H1 (cell line): ENCODE data around the gene KRT72. TPM values are rescaled to one million over a fixed set of nuclear protein-coding genes. Genes with fewer than 3 reads are reported as not detected.

ENCODE experiments used
- CTCF ChIA-PET: fragments of 300-600 bp; sonication (Branson Sonifier 250); formaldehyde crosslinking; loops from one replicate; lab custom pipeline; 2021; ENCODE audit not compliant: partially characterized antibody; lab: Charles Lee
- POLR2A ChIA-PET: fragments of 300-600 bp; sonication (Branson Sonifier 250); formaldehyde crosslinking; loops from one replicate; lab custom pipeline; 2021; ENCODE audit warnings: inconsistent platforms; ENCODE audit not compliant: partially characterized antibody; lab: Charles Lee
- DNase-seq, 2 experiments: peaks; one replicate each; pipeline versions ENCODE4 v3.0.0 to v3.0.0-alpha.2; 2010 to 2022; ENCODE audit warnings: low spot score in 2 of 2, low read depth in 1 of 2, mixed read lengths in 1 of 2
- FAIRE-seq: peaks from 2 replicates; lab custom pipeline; 2011; peaks lifted over from hg19 to GRCh38; lab: Jason Lieb, UNC
- H2AFZ ChIP-seq: 2 replicates; pipeline ENCODE4 v1.8.1; 2012; ENCODE audit warnings: low read length, inconsistent platforms
- H2AK5ac ChIP-seq: 2 replicates; pipeline ENCODE4 v1.6.1; 2013; ENCODE audit warnings: low read depth, low read length
- H2BK120ac ChIP-seq: replicated peaks from 2 replicates; pipeline ENCODE3; 2013; ENCODE audit warnings: low read depth, low read length, inconsistent platforms
- H2BK12ac ChIP-seq: 2 replicates; pipeline ENCODE4 v1.6.1; 2013; ENCODE audit warnings: low read depth, low read length
- H2BK15ac ChIP-seq: 2 replicates; pipeline ENCODE4 v1.6.1; 2013; ENCODE audit warnings: low read length
- H2BK20ac ChIP-seq: 2 replicates; pipeline ENCODE4 v1.6.1; 2013; ENCODE audit warnings: low read length
- H2BK5ac ChIP-seq: 2 replicates; pipeline ENCODE4 v1.6.1; 2013; ENCODE audit warnings: low read depth, low read length
- H3K14ac ChIP-seq: 2 replicates; pipeline ENCODE4 v1.6.1; 2013; ENCODE audit warnings: inconsistent platforms; ENCODE audit not compliant: insufficient read length
- H3K18ac ChIP-seq: 2 replicates; pipeline ENCODE4 v1.6.1; 2013; ENCODE audit warnings: low read length; ENCODE audit errors: extremely low read depth
- H3K23ac ChIP-seq: 2 replicates; pipeline ENCODE4 v1.6.1; 2013; ENCODE audit warnings: inconsistent platforms; ENCODE audit not compliant: insufficient read length
- H3K23me2 ChIP-seq: 2 replicates; pipeline ENCODE4 v1.6.1; 2013; ENCODE audit warnings: low read depth, low read length
- H3K27ac ChIP-seq: 2 replicates; pipeline ENCODE4 v1.6.1; 2011; ENCODE audit warnings: low read depth, low read length, inconsistent platforms
- H3K27me3 ChIP-seq, 4 experiments: replicated peaks in 1 of 4; 1 replicate in 1 of 4; 2 replicates in 3 of 4; pipeline versions ENCODE4 v1.6.1 to v1.8.1; 2011 to 2013; ENCODE audit warnings: low read length in 3 of 4, mild to moderate bottlenecking in 3 of 4, inconsistent platforms in 2 of 4, mixed read lengths in 2 of 4, moderate library complexity in 1 of 4; ENCODE audit not compliant: control insufficient read depth in 3 of 4, insufficient read depth in 3 of 4; ENCODE audit errors: extremely low read depth in 1 of 4
- H3K36me3 ChIP-seq, 4 experiments: 2 replicates each; pipeline versions ENCODE4 v1.6.1 to v1.8.1; 2011 to 2013; ENCODE audit warnings: mild to moderate bottlenecking in 4 of 4, low read length in 3 of 4, moderate library complexity in 2 of 4, control low read depth in 1 of 4, inconsistent platforms in 1 of 4; ENCODE audit not compliant: insufficient read depth in 4 of 4, control insufficient read depth in 2 of 4
- H3K4ac ChIP-seq: replicated peaks from 2 replicates; pipeline ENCODE3; 2013; ENCODE audit warnings: low read length, low read depth, mixed read lengths, inconsistent platforms; ENCODE audit not compliant: insufficient read length
- H3K4me1 ChIP-seq, 4 experiments: replicated peaks in 1 of 4; 1 replicate in 1 of 4; 2 replicates in 3 of 4; pipeline versions ENCODE4 v1.6.1 to v1.8.1; 2011 to 2013; ENCODE audit warnings: low read length in 3 of 4, inconsistent platforms in 2 of 4, mixed read lengths in 1 of 4; ENCODE audit not compliant: insufficient read depth in 4 of 4, control insufficient read depth in 3 of 4
- H3K4me2 ChIP-seq, 2 experiments: 2 replicates each; pipeline versions ENCODE4 v1.6.1 to v1.8.1; 2011 to 2013; ENCODE audit warnings: low read depth in 2 of 2, low read length in 2 of 2, control low read depth in 1 of 2, inconsistent platforms in 1 of 2, mild to moderate bottlenecking in 1 of 2; ENCODE audit not compliant: insufficient read depth in 1 of 2
- H3K4me3 ChIP-seq, 4 experiments: fragments of 200-600, 300-600 bp in 1 of 4; sonication (generic), shearing (Covaris generic), sonication (Bioruptor Twin) in 1 of 4; 2 replicates each; pipeline versions ENCODE4 v1.5.1 to v1.8.1; 2011 to 2016; ENCODE audit warnings: low read length in 4 of 4, low read depth in 3 of 4, control low read depth in 2 of 4, inconsistent platforms in 2 of 4, mild to moderate bottlenecking in 2 of 4, mixed read lengths in 1 of 4, moderate library complexity in 1 of 4; ENCODE audit not compliant: insufficient read depth in 2 of 4; ENCODE audit errors: extremely low read depth in 1 of 4
- H3K56ac ChIP-seq: replicated peaks from 2 replicates; pipeline ENCODE3; 2013; ENCODE audit warnings: low read depth, mild to moderate bottlenecking, mixed read lengths, low read length, inconsistent platforms; ENCODE audit not compliant: insufficient read length
- H3K79me1 ChIP-seq: 2 replicates; pipeline ENCODE4 v1.6.1; 2013; ENCODE audit warnings: low read depth, low read length, control low read depth
- H3K79me2 ChIP-seq, 2 experiments: 2 replicates each; pipeline versions ENCODE4 v1.6.1 to v1.8.1; 2012 to 2013; ENCODE audit warnings: low read length in 2 of 2, mild to moderate bottlenecking in 2 of 2, inconsistent platforms in 1 of 2; ENCODE audit not compliant: insufficient read depth in 2 of 2, control insufficient read depth in 1 of 2
- H3K9ac ChIP-seq, 4 experiments: replicated peaks in 1 of 4; 1 replicate in 1 of 4; 2 replicates in 3 of 4; pipeline versions ENCODE4 v1.6.1 to v1.8.1; 2011 to 2013; ENCODE audit warnings: low read depth in 3 of 4, low read length in 3 of 4, control low read depth in 2 of 4, mild to moderate bottlenecking in 2 of 4, moderate library complexity in 2 of 4, inconsistent platforms in 1 of 4; ENCODE audit errors: extremely low read depth in 1 of 4
- H3K9me3 ChIP-seq, 2 experiments: 2 replicates each; pipeline versions ENCODE4 v1.6.1 to v1.8.1; 2012 to 2013; ENCODE audit warnings: mild to moderate bottlenecking in 2 of 2, moderate library complexity in 2 of 2, control low read depth in 1 of 2, inconsistent platforms in 1 of 2, low read depth in 1 of 2, low read length in 1 of 2, mixed read lengths in 1 of 2; ENCODE audit not compliant: insufficient read depth in 2 of 2
- H4K20me1 ChIP-seq, 2 experiments: replicated peaks in 1 of 2; 2 replicates each; pipeline versions ENCODE3 to v1.8.1; 2011 to 2013; ENCODE audit warnings: inconsistent platforms in 2 of 2, low read length in 2 of 2, mild to moderate bottlenecking in 1 of 2; ENCODE audit not compliant: insufficient read depth in 2 of 2, control insufficient read depth in 1 of 2
- H4K5ac ChIP-seq: 2 replicates; pipeline ENCODE4 v1.6.1; 2013; ENCODE audit warnings: low read length, low read depth, mixed read lengths, inconsistent platforms; ENCODE audit not compliant: insufficient read length
- H4K8ac ChIP-seq: 2 replicates; pipeline ENCODE4 v1.8.0; 2013; ENCODE audit warnings: mild to moderate bottlenecking, moderate library complexity, low read length, inconsistent platforms; ENCODE audit not compliant: insufficient read depth; ENCODE audit errors: extremely low read depth
- H4K91ac ChIP-seq: replicated peaks from 2 replicates; pipeline ENCODE3; 2013; ENCODE audit warnings: low read length, mixed read lengths, inconsistent platforms; ENCODE audit not compliant: insufficient read length
- CTCF ChIP-seq, 3 experiments: IDR thresholded peaks; 1 replicate in 2 of 3; 2 replicates in 1 of 3; pipeline versions ENCODE4 v1.5.1 to v1.6.1; 2011; ENCODE audit warnings: low read length in 3 of 3, mild to moderate bottlenecking in 3 of 3, inconsistent platforms in 2 of 3, low read depth in 1 of 3, moderate library complexity in 1 of 3; ENCODE audit not compliant: insufficient read depth in 1 of 3; ENCODE audit errors: control extremely low read depth in 1 of 3
- EZH2 ChIP-seq: fragments of 200-600 bp; sonication (generic); IDR thresholded peaks from 2 replicates; pipeline ENCODE4 v1.7.1; 2012; ENCODE audit warnings: low read depth, mild to moderate bottlenecking, moderate library complexity, low read length, inconsistent platforms; ENCODE audit not compliant: severe bottlenecking
- NRF1 ChIP-seq: IDR thresholded peaks from 2 replicates; pipeline ENCODE4 v1.6.1; 2011; ENCODE audit warnings: mild to moderate bottlenecking, low read depth, low read length, improper control_type of control experiment
- POLR2AphosphoS5 ChIP-seq: IDR thresholded peaks from 2 replicates; pipeline ENCODE4 v1.6.1; 2011; ENCODE audit warnings: low read depth, low read length
- RNF2 ChIP-seq: fragments of 200-900, 300-1000 bp; sonication (generic); IDR thresholded peaks from 2 replicates; pipeline ENCODE4 v1.7.1; 2016; ENCODE audit warnings: borderline replicate concordance, low read depth, mild to moderate bottlenecking, antibody characterized with exemption, low read length; ENCODE audit not compliant: poor library complexity, severe bottlenecking; ENCODE audit errors: missing control alignments
- RXRA ChIP-seq: IDR thresholded peaks from 2 replicates; pipeline ENCODE4 v1.6.1; 2011; ENCODE audit warnings: low read depth, mild to moderate bottlenecking, low read length, moderate library complexity; ENCODE audit not compliant: insufficient read depth
- SP2 ChIP-seq: IDR thresholded peaks from 2 replicates; pipeline ENCODE4 v1.6.1; 2012; ENCODE audit warnings: mild to moderate bottlenecking, low read length, inconsistent platforms
- SUZ12 ChIP-seq: fragments of 200-600 bp; sonication (generic); IDR thresholded peaks from 2 replicates; pipeline ENCODE4 v1.6.1; 2012; ENCODE audit warnings: mild to moderate bottlenecking, inconsistent platforms, low read length, moderate library complexity, mixed read lengths
- TAF1 ChIP-seq: IDR thresholded peaks from 2 replicates; pipeline ENCODE4 v1.6.1; 2011; ENCODE audit warnings: mild to moderate bottlenecking, low read depth, low read length
- WGBS, 2 experiments: shearing (Covaris generic) in 1 of 2; methylation state at CpG; one replicate each; pipeline versions ENCODE4 v1.1.6 to v1.1.7; 2013 to 2015; ENCODE audit warnings: low lambda C conversion rate in 2 of 2, mixed read lengths in 2 of 2, inconsistent platforms in 1 of 2, low coverage in 1 of 2, missing lambda C conversion rate in 1 of 2; ENCODE audit not compliant: insufficient replicate concordance in 2 of 2, insufficient coverage in 1 of 2, insufficient read length in 1 of 2; ENCODE audit errors: extremely low coverage in 1 of 2, missing lambda C conversion rate in 1 of 2; 5-methylcytosine and 5-hydroxymethylcytosine counted together
- polyA plus RNA-seq, 7 experiments: library from polyadenylated mRNA; depleted of rRNA in 3 of 7; stranded (reverse) in 5 of 7; unstranded in 2 of 7; fragments of >200 nt in 5 of 7; fragments of 200-250 nt in 2 of 7; gene quantifications; 1 replicate in 5 of 7; 2 replicates in 1 of 7; 4 replicates in 1 of 7; pipeline versions ENCODE4 v1.2.1 to v1.2.3, GENCODE V29; 2011 to 2013; ENCODE audit warnings: missing spikeins in 2 of 7, mixed read lengths in 2 of 7
- total RNA-seq: library from RNA; stranded (reverse); fragmentation: NEBNext Ultra II Directional; extraction: Animal tissue kit (Norgen Biotek cat#: 25700); gene quantifications from 2 replicates; pipeline ENCODE4 v1.2.1, GENCODE V29; 2021

KRT72 gene
- total and polyA plus RNA-seq, 2 of the 8 experiments (the other 6 are each of a cell fraction or from before 2014, with no cell fraction given) = not detected

- H3K4me1 ChIP-seq = no peaks in the 10 kb centered on the region
- no peaks in the 10 kb centered on the region for H4K20me1 ChIP-seq
- no peak overlapping the region for H3K23ac ChIP-seq
- no peaks in the 10 kb centered on the region for H3K36me3 ChIP-seq
- no peak overlapping the region for H3K4me3 ChIP-seq
- DNase-seq (no peak), FAIRE-seq (no peak)
- no peaks in the 10 kb centered on the region for H3K79me2 ChIP-seq
- no peak overlapping the region for H4K5ac ChIP-seq
- no peak overlapping the region for H2BK120ac ChIP-seq
- no peak overlapping the region for H2AFZ ChIP-seq
- H2BK12ac ChIP-seq = no peak overlapping the region
- TF ChIP-seq TAF1 = no peak
- no peak for TF ChIP-seq POLR2AphosphoS5
- TF ChIP-seq SUZ12 = no peak
- no peak for TF ChIP-seq CTCF (IDR thresholded peaks at IDR 0.05; ENCODE audit: control extremely low read depth in 1 of 3, insufficient read depth in 1 of 3, low read depth in 1 of 3, low read length in 3 of 3)
- TF ChIP-seq NRF1 = no peak
- no peak for TF ChIP-seq RXRA
- TF ChIP-seq EZH2 = no peak
- no peak for TF ChIP-seq SP2
- no peak for TF ChIP-seq RNF2
- no peaks in the 10 kb centered on the region for H3K27me3 ChIP-seq
- no peak overlapping the region for H2BK20ac ChIP-seq
- no peak overlapping the region for H3K56ac ChIP-seq
- H3K27ac ChIP-seq = no peak overlapping the region
- ChIA-PET POLR2A (no interaction called here), CTCF (interaction anchor here (1.1 to 8.3 kb wide), 8 partner anchors 10 to 165 kb away, joined by 3 to 47 read pairs (median 6); no protein-coding TSS in a partner anchor)
- no peak overlapping the region for H2AK5ac ChIP-seq
- 76% methylated on average over 6 of the region's 6 CpGs; no CpG with 5 or more reads in 1 of the 2 experiments for WGBS, 2 experiments
- H3K4ac ChIP-seq = no peak overlapping the region
- no peak overlapping the region for H3K14ac ChIP-seq
- H2BK15ac ChIP-seq = no peak overlapping the region
- H3K9ac ChIP-seq = no peak overlapping the region
- H4K91ac ChIP-seq = no peak overlapping the region
- no peaks in the 10 kb centered on the region for H3K23me2 ChIP-seq
- no peak overlapping the region for H3K18ac ChIP-seq
- no peaks in the 10 kb centered on the region for H3K9me3 ChIP-seq
- H3K4me2 ChIP-seq = no peak overlapping the region
- H4K8ac ChIP-seq = no peak overlapping the region
- H2BK5ac ChIP-seq = no peak overlapping the region
- H3K79me1 ChIP-seq = no peaks in the 10 kb centered on the region
Observed at GRCh38 chr12:52555577-52555976, 45.7 kb downstream of the KRT72 start.
